BE2C (cell line): ENCODE data around the gene STARD4.

Experiments used
- DNase-seq: peaks from one replicate; pipeline ENCODE4 v3.0.0-alpha.2; 2020
- H3K27me3 ChIP-seq: fragments of 250-450 bp; sonication (Bioruptor Pico); 2 replicates; pipeline ENCODE4 v1.5.1; 2020; ENCODE audit warnings: mild to moderate bottlenecking
- H3K36me3 ChIP-seq: fragments of 250-450 bp; sonication (Bioruptor Pico); 2 replicates; pipeline ENCODE4 v1.5.1; 2020; ENCODE audit warnings: mild to moderate bottlenecking
- H3K4me1 ChIP-seq: fragments of 250-450 bp; sonication (Bioruptor Pico); 2 replicates; pipeline ENCODE4 v1.5.1; 2020
- H3K4me3 ChIP-seq: 2 replicates; pipeline ENCODE4 v1.5.1; 2011; ENCODE audit warnings: low read depth, low read length
- H3K9me3 ChIP-seq: fragments of 250-450 bp; sonication (Bioruptor Pico); 2 replicates; pipeline ENCODE4 v1.5.1; 2020
- TF ChIP-seq, protein P1 (sequence below): IDR thresholded peaks from 2 replicates; pipeline ENCODE4 v1.5.1; 2012; ENCODE audit warnings: mild to moderate bottlenecking, low read depth, low read length

The STARD4 gene

DNA sequence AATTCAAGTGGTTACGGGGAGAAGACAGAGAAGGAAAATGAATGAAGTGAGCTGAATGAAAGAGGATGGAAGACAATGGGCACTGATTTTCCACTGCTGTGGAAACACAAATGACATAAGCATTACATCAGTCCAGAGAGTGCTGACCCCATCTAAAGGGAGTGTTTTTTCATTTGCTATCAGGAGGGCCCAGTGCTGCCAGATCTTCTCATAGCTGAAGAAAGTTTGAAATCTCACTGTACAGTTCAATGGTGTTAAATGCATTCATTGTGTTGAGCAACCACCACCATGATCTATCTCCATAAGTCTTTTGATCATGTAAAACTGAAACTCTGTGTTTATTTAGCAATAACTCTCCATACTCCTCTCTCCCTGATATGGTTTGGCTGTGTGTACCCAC is 41.5 kb upstream of the STARD4 start:
- Histone ChIP-seq H3K9me3 (no peaks in the 10 kb centered on the region), H3K27me3 (no peaks in the 10 kb centered on the region), H3K4me1 (peaks cover 6% of the 10 kb centered on the region), H3K36me3 (no peaks in the 10 kb centered on the region), H3K4me3 (no peak overlapping the region)
- TF ChIP-seq, protein P1, sequence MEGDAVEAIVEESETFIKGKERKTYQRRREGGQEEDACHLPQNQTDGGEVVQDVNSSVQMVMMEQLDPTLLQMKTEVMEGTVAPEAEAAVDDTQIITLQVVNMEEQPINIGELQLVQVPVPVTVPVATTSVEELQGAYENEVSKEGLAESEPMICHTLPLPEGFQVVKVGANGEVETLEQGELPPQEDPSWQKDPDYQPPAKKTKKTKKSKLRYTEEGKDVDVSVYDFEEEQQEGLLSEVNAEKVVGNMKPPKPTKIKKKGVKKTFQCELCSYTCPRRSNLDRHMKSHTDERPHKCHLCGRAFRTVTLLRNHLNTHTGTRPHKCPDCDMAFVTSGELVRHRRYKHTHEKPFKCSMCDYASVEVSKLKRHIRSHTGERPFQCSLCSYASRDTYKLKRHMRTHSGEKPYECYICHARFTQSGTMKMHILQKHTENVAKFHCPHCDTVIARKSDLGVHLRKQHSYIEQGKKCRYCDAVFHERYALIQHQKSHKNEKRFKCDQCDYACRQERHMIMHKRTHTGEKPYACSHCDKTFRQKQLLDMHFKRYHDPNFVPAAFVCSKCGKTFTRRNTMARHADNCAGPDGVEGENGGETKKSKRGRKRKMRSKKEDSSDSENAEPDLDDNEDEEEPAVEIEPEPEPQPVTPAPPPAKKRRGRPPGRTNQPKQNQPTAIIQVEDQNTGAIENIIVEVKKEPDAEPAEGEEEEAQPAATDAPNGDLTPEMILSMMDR = no peak
- no peak for DNase-seq

DNA sequence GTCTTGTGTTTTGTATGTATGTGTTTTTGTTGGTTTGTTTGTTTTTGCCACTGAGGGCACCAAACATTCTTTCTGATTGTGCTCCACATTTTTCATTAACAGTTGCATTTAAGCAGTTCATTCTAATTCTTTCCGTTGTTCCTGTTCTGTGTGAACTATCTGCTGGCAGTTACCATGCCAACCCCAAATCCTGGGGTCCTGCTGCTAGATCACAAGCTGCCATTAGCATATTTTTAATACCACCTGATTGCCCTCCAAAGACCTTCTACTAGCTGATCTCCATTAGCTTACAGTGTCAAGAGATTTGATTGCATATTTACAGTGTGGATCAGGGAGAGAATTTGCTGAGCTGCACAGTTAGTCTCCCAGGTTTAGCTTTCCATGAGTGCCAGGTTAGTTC is 40.6 kb upstream of the STARD4 start:
- no peaks in the 10 kb centered on the region for H3K36me3 ChIP-seq
- no peak overlapping the region for H3K4me3 ChIP-seq
- no peak for DNase-seq
- no peaks in the 10 kb centered on the region for H3K27me3 ChIP-seq
- H3K9me3 ChIP-seq = no peaks in the 10 kb centered on the region
- H3K4me1 ChIP-seq = peaks cover 6% of the 10 kb centered on the region
- TF ChIP-seq, protein P1 = no peak

- no peak for DNase-seq
- Histone ChIP-seq H3K4me3 (no peak overlapping the region), H3K36me3 (no peaks in the 10 kb centered on the region), H3K27me3 (no peaks in the 10 kb centered on the region), H3K4me1 (peaks cover 6% of the 10 kb centered on the region), H3K9me3 (no peaks in the 10 kb centered on the region)
- TF ChIP-seq, protein P1 = no peak
Observed at GRCh38 chr5:111552492-111552891, 40.2 kb upstream of the STARD4 start.

DNA sequence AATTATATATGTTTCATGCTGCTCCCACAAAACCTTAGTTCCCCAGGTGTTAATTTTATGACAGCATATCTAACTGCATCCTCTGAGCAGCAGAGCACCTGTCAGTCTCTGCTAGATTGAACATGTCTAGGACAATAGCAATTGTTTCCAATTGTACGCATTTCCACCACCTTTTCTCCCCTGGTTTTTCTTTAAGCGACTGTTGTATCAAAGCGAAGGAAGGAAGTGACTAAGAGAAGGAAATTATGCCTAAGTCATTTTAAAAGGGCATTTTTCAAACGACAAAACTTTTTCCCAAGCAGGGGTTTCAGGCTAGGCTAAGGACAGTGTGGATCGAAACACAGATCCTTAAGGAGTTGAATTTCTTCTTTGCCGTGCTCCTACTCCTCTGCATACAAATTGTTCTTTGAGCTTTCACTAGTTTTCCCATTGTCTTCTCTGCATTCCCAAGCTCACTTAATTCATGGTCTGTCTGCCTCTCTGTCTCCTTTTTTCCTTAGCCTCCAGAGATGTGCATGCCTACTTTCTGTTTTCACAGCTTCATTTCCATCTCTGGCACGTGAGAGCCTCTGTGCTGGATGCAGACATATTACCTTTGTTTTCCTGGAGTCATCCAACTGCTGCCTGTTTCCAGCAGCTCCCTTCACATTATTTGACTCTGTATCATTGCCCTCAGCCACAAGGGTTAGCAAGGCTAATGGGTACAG is 39.4 kb upstream of the STARD4 start:
- peaks cover 6% of the 10 kb centered on the region for H3K4me1 ChIP-seq

GRCh38 chr5:111551161-111551560 is 38.8 kb upstream of the STARD4 start:
- TF ChIP-seq, protein P1 = no peak
- no peak overlapping the region for H3K4me3 ChIP-seq
- H3K4me1 ChIP-seq = peaks cover 6% of the 10 kb centered on the region

More for the DNA sequence above, 39.4 kb upstream of the STARD4 start:
- H3K36me3 ChIP-seq = no peaks in the 10 kb centered on the region
- TF ChIP-seq, protein P1 = no peak
- no peak overlapping the region for H3K4me3 ChIP-seq
- H3K27me3 ChIP-seq = no peaks in the 10 kb centered on the region
- no peak for DNase-seq
- H3K9me3 ChIP-seq = no peaks in the 10 kb centered on the region

GRCh38 chr5:111550282-111551020 is 38.1 kb upstream of the STARD4 start:
- peaks cover 6% of the 10 kb centered on the region for H3K4me1 ChIP-seq
- peak; percentile 87 for DNase-seq
- TF ChIP-seq, protein P1 = peak; percentile 78
- no peak overlapping the region for H3K4me3 ChIP-seq
- no peaks in the 10 kb centered on the region for H3K27me3 ChIP-seq
- no peaks in the 10 kb centered on the region for H3K9me3 ChIP-seq
- H3K36me3 ChIP-seq = no peaks in the 10 kb centered on the region

More at GRCh38 chr5:111551161-111551560, 38.8 kb upstream of the STARD4 start:
- no peaks in the 10 kb centered on the region for H3K36me3 ChIP-seq
- no peaks in the 10 kb centered on the region for H3K9me3 ChIP-seq
- DNase-seq = no peak
- H3K27me3 ChIP-seq = no peaks in the 10 kb centered on the region
